ENCODE results near the gene FAM50A.

- TF ChIP-seq, protein P1, sequence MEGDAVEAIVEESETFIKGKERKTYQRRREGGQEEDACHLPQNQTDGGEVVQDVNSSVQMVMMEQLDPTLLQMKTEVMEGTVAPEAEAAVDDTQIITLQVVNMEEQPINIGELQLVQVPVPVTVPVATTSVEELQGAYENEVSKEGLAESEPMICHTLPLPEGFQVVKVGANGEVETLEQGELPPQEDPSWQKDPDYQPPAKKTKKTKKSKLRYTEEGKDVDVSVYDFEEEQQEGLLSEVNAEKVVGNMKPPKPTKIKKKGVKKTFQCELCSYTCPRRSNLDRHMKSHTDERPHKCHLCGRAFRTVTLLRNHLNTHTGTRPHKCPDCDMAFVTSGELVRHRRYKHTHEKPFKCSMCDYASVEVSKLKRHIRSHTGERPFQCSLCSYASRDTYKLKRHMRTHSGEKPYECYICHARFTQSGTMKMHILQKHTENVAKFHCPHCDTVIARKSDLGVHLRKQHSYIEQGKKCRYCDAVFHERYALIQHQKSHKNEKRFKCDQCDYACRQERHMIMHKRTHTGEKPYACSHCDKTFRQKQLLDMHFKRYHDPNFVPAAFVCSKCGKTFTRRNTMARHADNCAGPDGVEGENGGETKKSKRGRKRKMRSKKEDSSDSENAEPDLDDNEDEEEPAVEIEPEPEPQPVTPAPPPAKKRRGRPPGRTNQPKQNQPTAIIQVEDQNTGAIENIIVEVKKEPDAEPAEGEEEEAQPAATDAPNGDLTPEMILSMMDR (IDR thresholded peaks at IDR 0.05) = no peak
- TF ChIP-seq POLR2A (IDR thresholded peaks at IDR 0.05) = no peak
These were observed 16.4 kb downstream of the FAM50A start for GRCh38 chrX:154460326-154460725.

Data from lower leg skin (tissue), 3 donors.